Measurements from ENCODE around the gene ATRNL1. TPM values are rescaled to one million over a fixed set of nuclear protein-coding genes. Genes with fewer than 3 reads are reported as not detected.

Gene ATRNL1
- total RNA-seq, 2 donors from 2014 or later, result 0.89 to 9.0 TPM

DNA sequence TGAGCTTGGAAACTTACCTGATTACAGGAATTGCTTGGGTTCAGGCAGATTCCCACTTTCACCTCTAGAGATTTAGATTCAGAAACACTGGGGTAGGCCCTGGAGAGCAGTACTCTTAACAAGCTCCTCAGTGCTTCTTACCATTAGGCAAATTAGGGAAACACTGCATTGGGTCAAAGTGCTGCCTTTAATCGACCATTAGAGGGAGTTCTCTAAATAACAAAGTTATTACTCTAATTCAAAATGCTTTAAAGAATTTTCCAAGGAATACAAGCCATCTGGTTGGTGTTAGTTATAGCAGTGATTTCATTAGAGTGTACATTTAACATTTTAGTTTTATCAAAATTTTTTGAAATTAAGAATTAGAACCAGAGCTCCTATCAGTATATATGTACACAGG, 855.3 kb downstream of the ATRNL1 start:
- no peak for ATAC-seq
- DNase-seq, result no peak
- intact Hi-C loops (cut with DNase I, micrococcal nuclease), result no loop called here

GRCh38 chr10:115949282-115949844, 856.2 kb downstream of the ATRNL1 start:
- intact Hi-C loops (cut with DNase I, micrococcal nuclease), result no loop called here
- DNase-seq, result no peak
- ATAC-seq, result no peak

- DNase-seq (no peak), ATAC-seq (no peak)
- intact Hi-C loops (cut with DNase I, micrococcal nuclease), result no loop called here
Observed at GRCh38 chr10:115950320-115950719, 857.2 kb downstream of the ATRNL1 start.

GRCh38 chr10:115951242-115951641, 858.1 kb downstream of the ATRNL1 start:
- ATAC-seq, result no peak
- intact Hi-C loops (cut with DNase I, micrococcal nuclease), result no loop called here

GRCh38 chr10:115953281-115953680, 860.1 kb downstream of the ATRNL1 start:
- DNase-seq (no peak), ATAC-seq (no peak)
- intact Hi-C loops (cut with DNase I, micrococcal nuclease), result no loop called here

More at GRCh38 chr10:115951242-115951641, 858.1 kb downstream of the ATRNL1 start:
- DNase-seq, result no peak

GRCh38 chr10:115953968-115954367, 860.8 kb downstream of the ATRNL1 start:
- no peak for ATAC-seq
- intact Hi-C loops (cut with DNase I, micrococcal nuclease), result no loop called here

GRCh38 chr10:115956225-115957011, 863.3 kb downstream of the ATRNL1 start:
- intact Hi-C loops (cut with DNase I, micrococcal nuclease), result no loop called here
- ATAC-seq, result no peak

More at GRCh38 chr10:115953968-115954367, 860.8 kb downstream of the ATRNL1 start:
- no peak for DNase-seq

DNA sequence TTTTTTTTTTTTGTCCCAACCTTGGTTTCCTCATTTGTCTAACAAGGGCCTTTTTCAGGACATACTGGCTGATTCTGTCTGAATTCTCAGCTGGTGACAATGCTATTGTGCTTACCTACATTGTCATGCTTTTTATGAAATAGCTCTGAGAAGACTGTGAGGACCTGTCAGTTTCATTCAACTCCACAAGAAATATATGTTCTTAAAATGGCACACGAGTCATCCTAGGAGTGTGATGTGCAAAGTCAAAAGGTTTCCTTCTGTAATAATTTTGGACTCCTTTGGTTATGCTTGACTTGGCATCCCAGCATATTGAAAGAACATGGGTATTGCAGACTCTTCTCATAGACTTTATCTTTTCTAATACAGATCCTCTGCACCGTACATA, 863.8 kb downstream of the ATRNL1 start:
- intact Hi-C loops (cut with DNase I, micrococcal nuclease), result no loop called here
- ATAC-seq (no peak), DNase-seq (no peak)

More at GRCh38 chr10:115956225-115957011, 863.3 kb downstream of the ATRNL1 start:
- no peak for DNase-seq

GRCh38 chr10:115957786-115958442, 864.7 kb downstream of the ATRNL1 start:
- ATAC-seq (no peak), DNase-seq (no peak)
- intact Hi-C loops (cut with DNase I, micrococcal nuclease), result no loop called here

GRCh38 chr10:115963848-115964247, 870.7 kb downstream of the ATRNL1 start:
- DNase-seq (no peak), ATAC-seq (no peak)
- intact Hi-C loops (cut with DNase I, micrococcal nuclease), result no loop called here

- intact Hi-C loops (cut with DNase I, micrococcal nuclease), result no loop called here
- DNase-seq (no peak), ATAC-seq (no peak)
Observed at GRCh38 chr10:115964827-115965226, 871.7 kb downstream of the ATRNL1 start.

- no peak for DNase-seq
- ATAC-seq, result no peak
- intact Hi-C loops (cut with DNase I, micrococcal nuclease), result no loop called here
Observed at GRCh38 chr10:115965376-115965775, 872.2 kb downstream of the ATRNL1 start.

DNA sequence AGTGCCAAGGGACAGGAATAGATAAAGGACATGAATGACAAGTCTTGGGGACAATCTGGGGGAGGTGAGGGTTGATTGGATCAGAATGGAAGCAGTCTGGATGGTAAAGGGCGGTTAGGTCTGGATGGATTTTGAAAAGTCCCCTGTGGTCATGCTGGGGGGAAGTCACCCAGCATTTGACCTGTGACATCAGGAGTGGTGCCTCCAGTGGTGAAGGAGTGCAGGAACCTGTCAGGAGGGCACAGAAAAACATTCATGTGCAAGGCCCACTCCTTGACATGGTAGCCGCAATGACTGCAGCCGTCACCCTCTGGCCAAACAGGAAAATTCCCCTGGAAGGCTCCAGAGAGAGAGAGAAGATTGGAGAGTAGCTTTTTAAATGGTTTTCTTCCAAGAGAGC, 875.1 kb downstream of the ATRNL1 start:
- intact Hi-C loops (cut with DNase I, micrococcal nuclease), result no loop called here
- no peak for ATAC-seq

DNA sequence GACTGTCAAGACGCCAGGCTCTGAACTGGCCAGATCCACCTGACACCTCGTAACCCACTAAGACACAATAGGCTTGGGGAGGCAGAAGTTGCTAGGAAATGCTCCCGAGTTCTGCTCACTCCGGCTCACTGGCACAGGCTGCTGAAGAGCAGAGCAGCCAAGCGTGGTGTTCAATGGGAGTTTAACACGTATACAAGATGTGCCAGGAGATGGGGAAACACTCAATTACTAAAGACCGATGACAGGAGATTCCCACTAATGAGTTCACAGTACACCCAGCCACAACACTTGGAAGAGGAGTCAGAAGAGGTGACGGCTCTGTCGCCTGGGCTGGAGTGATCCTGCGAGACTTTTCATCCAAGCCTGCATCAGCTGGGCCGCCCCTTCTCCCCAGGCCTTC, 876.4 kb downstream of the ATRNL1 start:
- ATAC-seq (no peak), DNase-seq (no peak)
- intact Hi-C loops (cut with DNase I, micrococcal nuclease), result no loop called here

More for the DNA sequence above, 875.1 kb downstream of the ATRNL1 start:
- DNase-seq, result no peak

DNA sequence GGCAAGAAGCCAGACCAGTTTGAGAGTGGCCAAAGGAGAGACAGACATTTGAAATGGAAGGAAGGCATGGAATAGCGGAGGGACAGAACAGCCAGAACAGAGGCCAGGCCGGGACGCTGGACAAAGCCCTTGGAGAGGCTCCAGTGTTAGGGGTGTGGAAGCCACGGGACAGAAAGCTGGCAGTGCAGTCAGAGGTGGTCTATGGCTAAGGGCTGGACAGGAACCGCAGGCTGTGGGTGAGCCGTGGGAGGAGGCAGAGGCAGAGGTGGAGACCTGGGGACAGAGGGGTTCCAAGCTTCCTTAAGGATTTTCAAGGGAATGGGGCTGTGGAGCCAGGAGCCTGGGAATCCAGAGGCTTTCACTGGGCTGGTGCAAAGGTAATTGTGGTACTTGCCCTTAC, 878.8 kb downstream of the ATRNL1 start:
- no peak for DNase-seq
- no peak for ATAC-seq
- intact Hi-C loops (cut with DNase I, micrococcal nuclease), result no loop called here

DNA sequence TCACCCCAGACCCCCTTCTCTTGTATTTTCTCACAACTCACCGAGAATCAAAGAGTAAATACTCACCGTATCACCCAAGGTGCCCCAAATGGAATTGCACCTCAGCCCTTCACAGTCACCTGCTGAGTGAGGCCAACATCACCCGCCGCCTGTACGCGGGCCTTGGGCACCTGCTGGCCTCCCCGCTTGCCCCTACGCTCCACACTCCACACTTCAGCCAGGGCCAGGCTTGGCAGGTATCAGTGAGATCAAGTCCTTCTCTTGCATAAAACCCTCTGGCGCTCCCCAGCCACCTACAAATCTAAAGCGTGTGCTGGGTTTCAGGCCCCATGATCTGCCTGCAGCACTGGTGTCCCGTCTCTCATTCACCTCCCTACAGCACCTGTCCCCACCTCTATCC, 879.3 kb downstream of the ATRNL1 start:
- ATAC-seq, result no peak
- intact Hi-C loops (cut with DNase I, micrococcal nuclease), result no loop called here

GRCh38 chr10:115974351-115974750, 881.2 kb downstream of the ATRNL1 start:
- ATAC-seq, result no peak
- intact Hi-C loops (cut with DNase I, micrococcal nuclease), result no loop called here
- no peak for DNase-seq

More for the DNA sequence above, 879.3 kb downstream of the ATRNL1 start:
- no peak for DNase-seq

GRCh38 chr10:115974816-115975430, 881.8 kb downstream of the ATRNL1 start:
- DNase-seq (no peak), ATAC-seq (no peak)
- intact Hi-C loops (cut with DNase I, micrococcal nuclease), result no loop called here

DNA sequence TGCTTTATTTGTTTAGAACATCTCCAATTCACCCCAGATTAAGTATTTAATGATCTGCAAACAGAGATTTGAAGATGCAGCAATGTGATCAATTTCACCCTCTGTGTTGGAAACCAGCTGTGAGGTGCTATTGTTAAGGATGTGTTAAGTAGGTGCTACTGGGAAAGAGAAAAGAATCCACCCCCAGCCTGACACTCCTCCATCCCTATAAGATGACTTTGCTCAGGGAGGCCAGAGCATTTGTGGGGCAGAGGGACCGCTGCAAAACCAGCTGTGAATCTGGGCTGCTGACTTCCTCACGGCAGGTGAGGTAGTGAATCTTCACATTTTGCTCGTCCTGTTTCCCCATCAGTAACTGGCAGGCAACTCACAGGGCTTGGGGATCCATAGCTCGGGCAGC, 882.3 kb downstream of the ATRNL1 start:
- DNase-seq (no peak), ATAC-seq (no peak)
- intact Hi-C loops (cut with DNase I, micrococcal nuclease), result no loop called here

GRCh38 chr10:115976342-115976741, 883.2 kb downstream of the ATRNL1 start:
- no peak for DNase-seq
- ATAC-seq, result no peak
- intact Hi-C loops (cut with DNase I, micrococcal nuclease), result no loop called here
